ENCODE results near the gene AQP7. TPM values are rescaled to one million over a fixed set of nuclear protein-coding genes. Genes with fewer than 3 reads are reported as not detected.
"Not testable (repeated sequence)": the region's sequence is repeated elsewhere in the genome, so short reads cannot be mapped to it uniquely, and the experiment has no call there.

The AQP7 gene
- total and polyA plus RNA-seq, 8 donors = 1.5 to 8.3 (median 3.3) TPM

DNA sequence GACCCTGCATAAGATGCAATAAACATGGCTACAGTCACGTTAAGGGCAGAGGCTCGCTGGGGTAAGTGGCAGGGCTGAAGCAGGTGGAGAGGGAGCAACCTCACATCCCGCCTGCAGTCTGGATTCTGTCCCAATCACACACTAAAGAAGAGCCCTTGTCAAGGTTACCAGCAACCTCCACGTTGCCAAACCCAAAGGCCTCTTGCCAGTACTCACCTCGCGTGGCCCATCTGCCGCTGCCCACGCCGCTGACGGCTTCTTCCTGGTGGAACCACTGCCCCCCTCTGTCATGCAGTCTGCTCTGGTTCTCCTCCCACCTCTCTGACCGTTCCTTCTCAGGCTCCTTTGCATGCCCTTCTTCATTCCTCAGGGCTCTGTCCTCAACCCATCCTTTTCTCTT lies 8.8 kb downstream of the AQP7 start:
- DNase-seq (peak in 2 of 4 donors; percentile 50 to 57), ATAC-seq (no peak)
- Histone ChIP-seq H3K36me3 (no peaks in the 10 kb centered on the region), H3K27me3 (no peaks in the 10 kb centered on the region), H3K4me3 (no peak overlapping the region), H3K4me1 (peaks cover 7 to 12% of the 10 kb centered on the region in 2 donors), H3K9me3 (no peaks in the 10 kb centered on the region), H3K27ac (no peak overlapping the region)
- intact Hi-C loops (cut with DNase I) = no loop called here
- TF ChIP-seq, protein P1, sequence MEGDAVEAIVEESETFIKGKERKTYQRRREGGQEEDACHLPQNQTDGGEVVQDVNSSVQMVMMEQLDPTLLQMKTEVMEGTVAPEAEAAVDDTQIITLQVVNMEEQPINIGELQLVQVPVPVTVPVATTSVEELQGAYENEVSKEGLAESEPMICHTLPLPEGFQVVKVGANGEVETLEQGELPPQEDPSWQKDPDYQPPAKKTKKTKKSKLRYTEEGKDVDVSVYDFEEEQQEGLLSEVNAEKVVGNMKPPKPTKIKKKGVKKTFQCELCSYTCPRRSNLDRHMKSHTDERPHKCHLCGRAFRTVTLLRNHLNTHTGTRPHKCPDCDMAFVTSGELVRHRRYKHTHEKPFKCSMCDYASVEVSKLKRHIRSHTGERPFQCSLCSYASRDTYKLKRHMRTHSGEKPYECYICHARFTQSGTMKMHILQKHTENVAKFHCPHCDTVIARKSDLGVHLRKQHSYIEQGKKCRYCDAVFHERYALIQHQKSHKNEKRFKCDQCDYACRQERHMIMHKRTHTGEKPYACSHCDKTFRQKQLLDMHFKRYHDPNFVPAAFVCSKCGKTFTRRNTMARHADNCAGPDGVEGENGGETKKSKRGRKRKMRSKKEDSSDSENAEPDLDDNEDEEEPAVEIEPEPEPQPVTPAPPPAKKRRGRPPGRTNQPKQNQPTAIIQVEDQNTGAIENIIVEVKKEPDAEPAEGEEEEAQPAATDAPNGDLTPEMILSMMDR (IDR thresholded peaks at IDR 0.05) = no peak

DNA sequence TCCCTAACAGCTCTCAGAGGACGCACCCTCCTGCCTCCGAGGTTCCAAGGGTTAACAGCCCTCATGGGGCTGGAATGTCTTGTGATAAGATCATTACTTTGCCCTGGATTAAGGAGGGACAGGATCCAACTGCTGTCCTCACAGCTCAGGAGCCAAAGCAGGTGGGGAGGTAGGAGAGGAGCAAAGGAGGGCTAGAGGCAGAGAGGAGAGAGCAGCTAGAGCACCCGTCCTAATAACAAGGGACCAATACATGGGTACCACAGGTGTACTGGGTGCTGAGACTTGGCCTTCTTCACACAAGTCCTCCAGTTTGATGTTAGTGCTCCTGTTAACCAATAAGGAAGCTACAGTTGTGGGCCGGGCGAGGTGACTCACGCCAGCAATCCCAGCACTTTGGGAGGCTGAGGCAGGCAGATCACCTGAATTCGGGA lies 9.8 kb downstream of the AQP7 start:
- H3K9me3 ChIP-seq; H3K27ac ChIP-seq; intact Hi-C loops (cut with DNase I); DNase-seq; H3K36me3 ChIP-seq; H3K4me3 ChIP-seq; H3K27me3 ChIP-seq: not testable (repeated sequence)
- H3K4me1 ChIP-seq = peaks cover 7 to 12% of the 10 kb centered on the region in 2 donors
- ATAC-seq = peak; percentile 22

DNA sequence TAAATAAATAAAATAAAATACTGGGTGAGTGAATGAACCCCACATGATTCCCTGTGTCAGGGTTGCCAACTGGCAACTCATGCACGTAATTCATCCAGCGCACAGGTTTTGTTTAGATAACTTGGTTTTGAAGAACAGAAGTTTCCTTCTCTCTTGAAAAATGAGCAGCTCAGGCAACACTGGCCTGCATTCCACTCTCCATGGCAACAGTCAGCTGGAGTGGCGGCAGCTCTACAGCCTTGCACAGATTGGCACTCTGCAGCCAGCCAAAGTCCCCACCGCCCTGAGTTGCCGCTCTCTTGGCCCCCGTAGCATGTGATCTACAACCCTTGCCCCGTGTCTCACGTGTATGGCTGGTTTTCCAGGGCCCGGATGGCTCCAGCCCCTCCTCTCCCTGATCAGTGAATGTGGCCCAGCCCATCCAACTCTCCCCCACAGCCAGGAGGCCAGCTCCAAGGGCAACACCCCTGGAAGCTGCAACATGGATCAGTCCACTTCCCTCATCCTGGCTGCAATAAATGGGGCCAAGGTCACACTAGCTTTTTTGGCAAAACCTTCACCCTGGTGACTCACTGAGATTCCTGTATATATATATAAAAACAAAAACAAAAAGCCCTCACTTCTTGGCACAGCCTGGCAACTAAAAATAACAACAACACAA lies 11.1 kb downstream of the AQP7 start:
- H3K9me3 ChIP-seq; H3K36me3 ChIP-seq; intact Hi-C loops (cut with DNase I); H3K4me3 ChIP-seq; H3K27me3 ChIP-seq: not testable (repeated sequence)
- DNase-seq (peak; percentile 65 to 87 (median 82)), ATAC-seq (peak; percentile 27)
- peaks cover 7 to 12% of the 10 kb centered on the region in 2 donors for H3K4me1 ChIP-seq
- H3K27ac ChIP-seq = peak overlapping the region; percentile 81 to 83

DNA sequence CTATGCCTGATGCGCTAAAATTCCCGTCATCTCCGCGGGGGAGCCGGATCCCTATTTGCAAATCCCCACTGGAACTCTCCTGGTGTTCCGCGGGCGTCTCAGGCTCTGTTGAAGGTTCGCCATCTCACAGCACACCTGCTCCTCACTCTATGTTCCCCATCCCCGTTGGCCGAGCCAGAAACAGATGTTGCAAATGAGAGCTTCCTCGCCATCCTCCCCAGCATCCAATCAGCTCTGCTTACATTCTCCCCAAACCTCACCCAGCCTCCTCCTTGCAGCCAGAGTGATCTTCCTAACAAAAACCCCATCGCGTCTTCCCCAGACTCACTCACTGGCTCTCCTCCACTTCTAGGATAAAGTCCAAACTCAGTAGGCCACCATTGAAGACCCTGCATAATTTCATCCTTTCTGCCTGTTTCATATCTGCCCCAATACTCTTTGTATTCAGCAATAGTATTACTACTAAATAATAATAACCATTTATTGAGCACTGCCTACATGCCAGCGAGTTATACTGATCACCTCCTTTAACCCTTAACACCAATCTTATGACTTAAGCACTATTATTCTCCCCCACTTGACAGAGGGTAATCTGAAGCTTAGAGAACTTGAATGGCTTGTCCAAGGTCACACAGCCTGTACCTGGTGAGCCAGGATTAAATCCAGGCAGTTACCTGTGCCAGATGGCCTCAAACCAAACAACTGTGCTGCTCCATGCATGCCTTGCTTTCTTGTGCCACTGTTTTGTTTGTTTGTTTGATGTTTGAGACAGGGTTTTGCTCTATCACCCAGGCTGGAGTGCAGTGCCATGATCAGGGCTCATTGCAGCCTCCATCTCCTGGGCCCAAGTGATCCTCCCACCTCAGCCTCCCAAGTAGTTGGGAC lies 14.0 kb downstream of the AQP7 start:
- TF ChIP-seq, protein P1 (IDR thresholded peaks at IDR 0.05) = no peak
- Histone ChIP-seq H3K27ac (no peak overlapping the region), H3K4me3 (no peak overlapping the region), H3K9me3 (no peaks in the 10 kb centered on the region), H3K4me1 (peaks cover 7 to 12% of the 10 kb centered on the region in 2 donors), H3K36me3 (no peaks in the 10 kb centered on the region), H3K27me3 (no peaks in the 10 kb centered on the region)
- intact Hi-C loops (cut with DNase I) = no loop called here
- DNase-seq (peak in 1 of 4 donors; percentile 68), ATAC-seq (no peak)

DNA sequence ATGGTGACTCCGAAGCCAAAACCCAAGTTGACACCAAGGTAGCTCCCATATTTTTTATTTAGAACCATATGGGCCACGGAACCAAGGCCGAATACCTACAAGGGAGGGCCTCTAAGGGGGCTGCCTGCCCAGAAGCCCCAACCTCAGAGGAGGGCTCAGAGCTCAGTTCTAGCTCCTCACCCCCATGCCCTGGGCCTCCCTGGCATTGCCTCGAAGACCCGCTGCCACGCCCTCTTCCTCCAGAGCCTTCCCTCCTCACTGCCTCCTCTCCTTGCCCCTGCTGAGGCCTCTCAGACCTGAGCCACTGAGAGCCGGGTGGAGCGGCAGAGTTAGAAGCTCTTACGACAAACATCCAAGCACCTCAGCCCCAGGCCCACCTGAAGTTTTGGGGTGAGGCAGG lies 15.4 kb downstream of the AQP7 start:
- DNase-seq = peak in 1 of 4 donors; percentile 28
- H3K9me3 ChIP-seq; H3K27me3 ChIP-seq; intact Hi-C loops (cut with DNase I); ATAC-seq; H3K4me3 ChIP-seq; H3K27ac ChIP-seq; H3K36me3 ChIP-seq: not testable (repeated sequence)
- peaks cover 7 to 12% of the 10 kb centered on the region in 2 donors for H3K4me1 ChIP-seq

DNA sequence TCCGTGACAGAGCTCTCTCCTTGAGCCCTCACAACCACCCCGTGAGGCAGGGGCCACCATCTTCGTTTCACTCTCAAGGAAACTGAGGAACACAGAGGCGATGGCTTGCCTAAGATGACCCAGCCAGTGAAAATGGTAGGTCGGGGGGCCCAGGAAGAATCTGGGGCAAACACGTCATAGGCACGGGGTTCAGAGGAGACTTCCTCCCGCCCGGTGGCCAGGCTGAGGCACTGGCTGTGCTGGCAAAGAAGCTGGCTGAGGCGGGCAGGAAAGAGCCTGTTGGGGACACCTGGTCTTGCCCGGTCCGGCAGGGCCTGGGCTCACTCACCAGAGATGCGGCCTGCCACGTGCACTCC lies 15.7 kb downstream of the AQP7 start:
- H3K27ac ChIP-seq; H3K9me3 ChIP-seq; H3K4me1 ChIP-seq; intact Hi-C loops (cut with DNase I); H3K36me3 ChIP-seq; ATAC-seq; H3K4me3 ChIP-seq; H3K27me3 ChIP-seq: not testable (repeated sequence)
- DNase-seq = peak in 1 of 4 donors; percentile 44

DNA sequence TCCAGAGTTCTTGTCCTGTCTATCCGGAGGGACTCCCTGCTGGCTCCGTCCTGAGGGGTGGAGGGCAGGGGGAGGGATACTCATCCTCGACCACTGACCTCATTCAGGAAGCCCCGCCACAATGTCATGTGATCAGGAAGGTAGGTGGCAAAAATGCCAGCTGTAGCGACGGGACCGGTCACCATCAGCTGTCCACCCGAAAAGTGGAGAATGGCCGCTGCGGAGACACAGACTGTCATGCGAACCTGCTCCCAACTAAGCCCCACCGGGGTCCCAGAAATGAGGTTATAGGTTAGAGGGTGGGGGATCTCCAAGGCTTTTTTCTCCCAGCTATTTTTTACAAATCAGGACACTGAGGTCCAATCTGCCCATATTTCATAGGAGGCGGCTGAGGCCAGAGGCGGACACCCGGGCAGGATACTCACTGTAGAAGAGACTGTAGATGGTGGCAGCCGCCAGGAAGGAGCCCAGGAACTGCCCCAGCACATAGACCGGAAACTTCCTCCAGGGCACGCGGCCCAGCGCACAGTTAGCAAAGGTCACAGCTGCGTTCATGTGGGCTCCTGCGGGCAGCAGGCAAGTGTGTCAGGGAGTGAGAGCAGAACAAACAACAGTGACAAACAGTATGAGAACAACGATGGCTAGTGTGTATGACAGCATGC lies 16.3 kb downstream of the AQP7 start:
- intact Hi-C loops (cut with DNase I); H3K4me1 ChIP-seq; H3K9me3 ChIP-seq; H3K4me3 ChIP-seq; H3K27ac ChIP-seq; H3K36me3 ChIP-seq; H3K27me3 ChIP-seq; ATAC-seq: not testable (repeated sequence)
- DNase-seq = peak in 1 of 4 donors; percentile 47

DNA sequence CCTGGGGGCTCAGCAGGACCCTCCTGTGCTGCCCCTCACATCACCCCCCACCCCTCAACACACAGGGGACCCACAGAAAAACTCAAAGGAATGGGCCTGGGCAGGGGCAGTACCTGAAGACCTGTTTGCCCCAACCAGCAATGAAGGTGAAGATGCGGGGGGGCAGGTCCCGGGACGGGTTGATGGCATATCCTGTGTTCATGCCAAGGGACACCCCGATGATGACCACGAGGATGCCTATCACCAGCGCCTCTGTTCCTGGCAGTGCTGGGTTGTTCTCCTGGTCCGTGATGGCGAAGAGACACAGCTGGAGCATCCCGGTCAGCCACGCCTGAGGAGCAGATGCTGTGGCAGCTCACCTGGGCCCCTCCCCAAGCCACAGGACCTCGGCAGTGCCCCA lies 16.8 kb downstream of the AQP7 start:
- H3K27ac ChIP-seq; ATAC-seq; intact Hi-C loops (cut with DNase I); H3K4me3 ChIP-seq; H3K36me3 ChIP-seq; H3K27me3 ChIP-seq; H3K4me1 ChIP-seq; H3K9me3 ChIP-seq: not testable (repeated sequence)
- peak in 1 of 4 donors; percentile 24 for DNase-seq

DNA sequence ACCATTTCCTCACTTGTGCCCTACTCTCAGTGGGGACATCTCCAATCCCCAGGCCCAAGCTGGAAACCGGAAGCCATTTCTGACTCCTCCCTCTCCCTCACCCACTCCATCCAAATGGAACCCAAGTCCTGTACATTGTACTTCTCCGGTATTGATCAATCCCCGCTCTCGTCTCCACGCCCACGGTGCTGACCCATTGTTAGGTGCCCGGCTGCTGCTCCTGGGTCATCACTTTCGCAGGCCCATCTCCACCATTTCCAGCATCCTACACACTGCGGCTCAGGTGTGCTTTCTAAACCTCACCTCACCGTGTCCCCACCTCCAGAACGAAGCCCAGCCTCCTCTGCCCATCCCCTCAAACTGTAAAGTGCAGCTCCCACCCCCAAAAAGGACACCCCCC lies 19.0 kb downstream of the AQP7 start:
- H3K4me1 ChIP-seq; intact Hi-C loops (cut with DNase I); H3K27me3 ChIP-seq; ATAC-seq; H3K36me3 ChIP-seq; H3K4me3 ChIP-seq; H3K9me3 ChIP-seq; H3K27ac ChIP-seq: not testable (repeated sequence)
- DNase-seq = peak in 2 of 4 donors; percentile 9 to 54

DNA sequence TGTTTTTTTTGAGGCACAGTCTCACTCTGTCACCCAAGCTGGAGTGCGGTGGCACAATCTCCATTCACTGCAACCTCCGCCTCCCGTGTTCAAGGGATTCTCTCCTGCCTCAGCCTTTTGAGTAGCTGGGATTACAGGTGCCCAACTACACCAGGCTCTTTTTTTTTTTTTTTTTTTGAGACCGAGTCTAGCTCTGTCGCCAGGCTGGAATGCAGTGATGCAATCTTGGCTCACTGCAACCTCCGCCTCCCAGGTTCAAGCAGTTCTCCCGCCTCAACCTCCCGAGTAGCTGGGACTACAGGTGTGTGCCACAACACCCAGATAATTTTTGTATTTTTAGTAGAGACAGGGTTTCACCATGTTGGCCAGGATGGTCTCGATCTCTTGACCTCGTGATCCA lies 20.0 kb downstream of the AQP7 start:
- ATAC-seq; H3K4me3 ChIP-seq; H3K36me3 ChIP-seq; H3K27ac ChIP-seq; intact Hi-C loops (cut with DNase I); H3K27me3 ChIP-seq; H3K4me1 ChIP-seq; H3K9me3 ChIP-seq: not testable (repeated sequence)
- peak in 1 of 4 donors; percentile 32 for DNase-seq
